Common myeloid progenitor, CD34-positive (primary cell): ENCODE data around the gene ABLIM1.
"Not testable (repeated sequence)": the region's sequence is repeated elsewhere in the genome, so short reads cannot be mapped to it uniquely, and the experiment has no call there.

Experiments
- CTCF ChIA-PET: fragments of 350-600 bp; sonication (Branson Sonifier 250); formaldehyde crosslinking; loops from one replicate; lab custom pipeline; 2021; ENCODE audit warnings: antibody characterized with exemption; lab: Charles Lee
- POLR2A ChIA-PET: fragments of 350-600 bp; sonication (Branson Sonifier 250); formaldehyde crosslinking; loops from one replicate; lab custom pipeline; 2021; ENCODE audit warnings: antibody characterized with exemption; lab: Charles Lee
- DNase-seq, 3 donors: peaks; one replicate each; pipeline versions ENCODE4 v3.0.0 to v3.0.0-alpha.2; 2013
- H3K27ac ChIP-seq, 2 experiments: 1 replicate in 1 of 2; 2 replicates in 1 of 2; pipeline ENCODE4 v1.7.0; 2013; ENCODE audit warnings: inconsistent platforms in 2 of 2, low read length in 2 of 2, mild to moderate bottlenecking in 2 of 2, low read depth in 1 of 2, moderate library complexity in 1 of 2; ENCODE audit not compliant: severe bottlenecking in 2 of 2, insufficient read depth in 1 of 2, poor library complexity in 1 of 2
- H3K27me3 ChIP-seq, 5 experiments: replicated peaks in 2 of 5; 1 replicate in 3 of 5; 2 replicates in 2 of 5; pipeline versions ENCODE4 v1.6.1 to v1.7.0; 2013; ENCODE audit warnings: low read length in 4 of 5, mild to moderate bottlenecking in 2 of 5, moderate library complexity in 2 of 5, inconsistent platforms in 1 of 5; ENCODE audit not compliant: insufficient read depth in 5 of 5, control insufficient read depth in 4 of 5
- H3K36me3 ChIP-seq, 4 experiments: 1 replicate in 2 of 4; 2 replicates in 2 of 4; pipeline versions ENCODE4 v1.6.1 to v1.7.0; 2013; ENCODE audit warnings: low read length in 3 of 4, control low read depth in 1 of 4, mild to moderate bottlenecking in 1 of 4; ENCODE audit not compliant: control insufficient read depth in 4 of 4, insufficient read depth in 4 of 4
- H3K4me1 ChIP-seq, 4 experiments: 1 replicate in 3 of 4; 2 replicates in 1 of 4; pipeline versions ENCODE4 v1.6.1 to v1.7.1; 2013; ENCODE audit warnings: low read length in 3 of 4, mild to moderate bottlenecking in 3 of 4, control low read depth in 1 of 4, inconsistent platforms in 1 of 4, moderate library complexity in 1 of 4; ENCODE audit not compliant: control insufficient read depth in 4 of 4, insufficient read depth in 4 of 4; ENCODE audit errors: control extremely low read depth in 1 of 4
- H3K4me3 ChIP-seq, 7 experiments: 1 replicate in 4 of 7; 2 replicates in 3 of 7; pipeline versions ENCODE4 v1.5.1 to v1.7.0; 2013; ENCODE audit warnings: mild to moderate bottlenecking in 7 of 7, low read length in 6 of 7, moderate library complexity in 6 of 7, inconsistent platforms in 2 of 7, low read depth in 2 of 7, control low read depth in 1 of 7; ENCODE audit not compliant: insufficient read depth in 4 of 7, control insufficient read depth in 1 of 7; ENCODE audit errors: extremely low read depth in 1 of 7
- H3K9me3 ChIP-seq, 5 experiments: 1 replicate in 4 of 5; 2 replicates in 1 of 5; pipeline versions ENCODE4 v1.6.1 to v1.7.1; 2013; ENCODE audit warnings: low read length in 4 of 5, mild to moderate bottlenecking in 2 of 5, inconsistent platforms in 1 of 5, low read depth in 1 of 5, moderate library complexity in 1 of 5; ENCODE audit not compliant: control insufficient read depth in 4 of 5, insufficient read depth in 2 of 5; ENCODE audit errors: control extremely low read depth in 1 of 5
- WGBS: methylation state at CpG from one replicate; pipeline ENCODE4 v1.1.5; 2013; ENCODE audit not compliant: insufficient coverage; 5-methylcytosine and 5-hydroxymethylcytosine counted together

The ABLIM1 gene

DNA sequence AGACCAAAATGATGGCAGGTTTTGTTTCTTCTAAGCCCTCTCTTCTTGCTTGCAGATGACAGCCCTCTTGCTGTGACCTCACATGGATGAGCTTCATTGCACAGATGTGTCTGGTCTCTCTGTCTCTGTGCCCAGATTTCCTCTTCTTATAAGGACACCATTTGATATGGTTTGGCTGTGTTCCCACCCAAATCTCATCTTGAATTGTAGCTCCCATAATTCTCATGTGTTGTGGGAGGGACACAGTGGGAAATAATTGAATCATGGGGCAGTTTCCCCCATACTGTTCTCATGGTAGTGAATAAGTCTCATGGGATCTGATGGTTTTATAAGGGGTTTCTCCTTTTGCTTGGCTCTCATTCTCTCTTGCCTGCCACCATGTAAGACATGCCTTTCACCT lies 38.2 kb upstream of the ABLIM1 start:
- CTCF ChIA-PET: interaction anchor here (1.1 to 3.9 kb wide), 5 partner anchors 11 to 156 kb away, joined by 3 to 13 read pairs (median 3); no protein-coding TSS in a partner anchor
- H3K27me3 ChIP-seq, DNase-seq, H3K4me3 ChIP-seq, H3K36me3 ChIP-seq, POLR2A ChIA-PET, H3K9me3 ChIP-seq, H3K27ac ChIP-seq: not testable (repeated sequence)
- H3K4me1 ChIP-seq: peaks cover 0 to 22% (median 11%) of the 10 kb centered on the region in 4 experiments

GRCh38 chr10:114694752-114695151 lies 36.7 kb upstream of the ABLIM1 start:
- H3K27ac ChIP-seq: no peak overlapping the region
- no peaks in the 10 kb centered on the region for H3K27me3 ChIP-seq
- no peak overlapping the region for H3K4me3 ChIP-seq
- H3K36me3 ChIP-seq: no peaks in the 10 kb centered on the region
- ChIA-PET POLR2A (no interaction called here), CTCF (interaction anchor here (0.7 to 3.1 kb wide), 13 partner anchors 10 to 390 kb away, joined by 3 to 23 read pairs (median 3); no protein-coding TSS in a partner anchor)
- H3K9me3 ChIP-seq: no peaks in the 10 kb centered on the region
- DNase-seq: peak in 2 of 3 donors; percentile 40 to 46
- peaks cover 0 to 24% (median 11%) of the 10 kb centered on the region in 4 experiments for H3K4me1 ChIP-seq
- WGBS: 82% methylated on average over 5 of the region's 8 CpGs

GRCh38 chr10:114694062-114694461 lies 36.0 kb upstream of the ABLIM1 start:
- Histone ChIP-seq H3K27ac (no peak overlapping the region), H3K4me1 (peaks cover 0 to 24% (median 11%) of the 10 kb centered on the region in 4 experiments), H3K27me3 (no peaks in the 10 kb centered on the region), H3K9me3 (no peaks in the 10 kb centered on the region), H3K36me3 (no peaks in the 10 kb centered on the region), H3K4me3 (peak overlapping the region in 1 of 7 experiments; percentile 50)
- ChIA-PET CTCF (interaction anchor here (0.7 to 3.1 kb wide), 13 partner anchors 10 to 390 kb away, joined by 3 to 23 read pairs (median 3); no protein-coding TSS in a partner anchor), POLR2A (no interaction called here)
- peak in 2 of 3 donors; percentile 69 to 76 for DNase-seq
- WGBS: 0% methylated on average over 2 of the region's 3 CpGs

DNA sequence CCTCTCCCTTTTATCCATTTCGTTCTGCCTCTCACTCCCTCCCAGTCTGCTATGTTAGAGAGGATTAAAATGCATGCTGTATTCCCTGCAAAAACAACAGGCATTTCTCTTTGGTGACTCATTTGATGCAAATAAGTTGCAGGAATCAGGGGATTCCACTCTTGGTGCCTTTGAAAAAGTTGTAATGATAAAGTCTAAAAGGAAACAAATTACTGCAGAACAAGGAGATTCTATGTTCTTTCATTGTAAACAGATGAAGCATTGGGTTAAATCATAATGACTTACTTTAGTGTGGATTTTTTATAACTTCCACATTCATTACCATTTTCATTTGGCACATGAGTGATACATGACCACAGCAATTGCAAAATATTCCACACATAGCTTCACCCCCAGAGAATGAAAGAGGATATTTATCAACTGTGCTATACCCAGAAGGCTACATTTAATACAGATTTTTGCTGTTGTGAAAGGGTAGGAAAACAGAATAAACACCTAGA lies 33.4 kb upstream of the ABLIM1 start:
- ChIA-PET POLR2A (no interaction called here), CTCF (interaction anchor here (1.1 to 2.4 kb wide), 2 partner anchors 12 to 139 kb away, joined by 3 to 13 read pairs; no protein-coding TSS in a partner anchor)
- Histone ChIP-seq H3K4me3 (no peak overlapping the region), H3K36me3 (no peaks in the 10 kb centered on the region), H3K27ac (no peak overlapping the region), H3K27me3 (no peaks in the 10 kb centered on the region), H3K9me3 (no peaks in the 10 kb centered on the region), H3K4me1 (peaks cover 0 to 43% (median 18%) of the 10 kb centered on the region in 4 experiments)
- WGBS: 60% methylated on average over 1 of the region's 1 CpG
- peak in 2 of 3 donors; percentile 53 to 63 for DNase-seq

DNA sequence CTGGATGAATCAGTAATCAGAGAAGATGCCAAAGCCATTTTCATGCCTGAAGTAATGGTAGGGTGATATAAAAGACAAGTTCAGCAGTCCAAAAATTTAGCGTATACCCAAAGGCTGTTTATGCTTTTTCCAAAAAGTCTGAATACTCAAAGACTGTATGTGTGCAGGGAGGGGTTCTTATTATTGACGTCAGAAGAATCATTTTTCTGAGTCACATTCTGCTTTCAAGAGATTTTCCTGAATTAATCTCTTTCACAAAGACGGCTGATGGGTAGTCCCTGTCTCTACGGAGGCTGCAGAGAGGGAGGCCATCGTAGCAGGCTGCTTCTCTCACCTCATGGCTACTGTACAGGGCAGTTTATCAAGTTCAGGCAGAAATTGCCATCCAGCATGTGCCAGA lies 30.7 kb upstream of the ABLIM1 start:
- WGBS: 84% methylated on average over 5 of the region's 5 CpGs
- no peak for DNase-seq
- no peak overlapping the region for H3K4me3 ChIP-seq
- H3K27ac ChIP-seq: no peak overlapping the region
- peaks cover 0 to 47% (median 21%) of the 10 kb centered on the region in 4 experiments for H3K4me1 ChIP-seq
- CTCF ChIA-PET: no interaction called here
- POLR2A ChIA-PET: no interaction called here
- no peaks in the 10 kb centered on the region for H3K9me3 ChIP-seq
- no peaks in the 10 kb centered on the region for H3K36me3 ChIP-seq
- no peaks in the 10 kb centered on the region for H3K27me3 ChIP-seq

- Histone ChIP-seq H3K27me3 (no peaks in the 10 kb centered on the region), H3K27ac (peak overlapping the region in 1 of 2 experiments; percentile 23), H3K36me3 (no peaks in the 10 kb centered on the region), H3K9me3 (no peaks in the 10 kb centered on the region), H3K4me3 (no peak overlapping the region), H3K4me1 (peaks cover 0 to 49% (median 20%) of the 10 kb centered on the region in 4 experiments)
- DNase-seq: peak in 2 of 3 donors; percentile 62 to 75
- CTCF ChIA-PET: interaction anchor here (0.6 to 0.9 kb wide), 2 partner anchors 15 to 24 kb away, joined by 3 to 4 read pairs; no protein-coding TSS in a partner anchor
- POLR2A ChIA-PET: no interaction called here
- WGBS: 87% methylated on average over 2 of the region's 3 CpGs
Observed at GRCh38 chr10:114687459-114687858, 29.4 kb upstream of the ABLIM1 start.

DNA sequence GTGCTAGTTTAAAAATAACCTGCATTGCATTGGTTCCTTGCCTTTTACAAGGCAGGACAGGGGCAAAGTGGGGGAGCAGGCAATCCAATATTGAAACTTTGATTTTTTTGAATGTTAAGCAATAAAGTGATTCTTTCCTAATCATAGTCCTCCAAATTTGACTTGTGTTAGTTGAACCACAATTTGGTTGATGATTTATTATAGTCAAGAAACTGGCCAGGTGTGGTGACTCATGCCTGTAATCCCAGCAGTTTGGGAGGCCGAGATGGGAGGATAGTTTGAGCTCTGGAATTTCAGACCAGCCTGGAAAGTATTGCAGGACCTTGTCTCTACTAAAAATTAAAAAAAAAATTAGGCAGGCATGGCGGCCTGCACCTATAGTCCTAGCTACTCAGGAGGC lies 27.9 kb upstream of the ABLIM1 start:
- CTCF ChIA-PET: interaction anchor here (1.2 kb wide), 1 partner anchor 10 kb away, joined by 3 read pairs; no protein-coding TSS in a partner anchor
- peaks cover 0 to 38% (median 18%) of the 10 kb centered on the region in 4 experiments for H3K4me1 ChIP-seq

More for the DNA sequence above, 27.9 kb upstream of the ABLIM1 start:
- Histone ChIP-seq H3K9me3 (no peaks in the 10 kb centered on the region), H3K4me3 (no peak overlapping the region), H3K36me3 (no peaks in the 10 kb centered on the region), H3K27ac (no peak overlapping the region), H3K27me3 (no peaks in the 10 kb centered on the region)
- 88% methylated on average over 2 of the region's 2 CpGs for WGBS
- POLR2A ChIA-PET: no interaction called here
- DNase-seq: peak in 1 of 3 donors; percentile 38
